MM.1S (cell line): ENCODE data around the gene ELOA.

Experiments
- DNase-seq: peaks from one replicate; pipeline ENCODE4 v3.0.0-alpha.2; 2015
- H2AFZ ChIP-seq: fragments of 300-600 bp; sonication (generic); 2 replicates; pipeline ENCODE4 v1.6.0; 2016; ENCODE audit warnings: antibody characterized with exemption, low read length
- H3F3A ChIP-seq: fragments of 300-600 bp; sonication (generic); 2 replicates; pipeline ENCODE4 v1.6.1; 2016; ENCODE audit warnings: mild to moderate bottlenecking, antibody characterized with exemption, low read length, moderate library complexity, mixed read lengths; ENCODE audit not compliant: insufficient read depth
- H3K27ac ChIP-seq: fragments of 300-600 bp; sonication (generic); 2 replicates; pipeline ENCODE4 v1.5.1; 2016; ENCODE audit warnings: mild to moderate bottlenecking, low read length
- H3K27me3 ChIP-seq: fragments of 300-600 bp; sonication (generic); replicated peaks from 2 replicates; pipeline ENCODE4 v1.6.0; 2016; ENCODE audit warnings: low read length; ENCODE audit not compliant: insufficient read depth
- H3K36me3 ChIP-seq: fragments of 300-600 bp; sonication (generic); replicated peaks from 2 replicates; pipeline ENCODE4 v1.6.1; 2016; ENCODE audit warnings: mild to moderate bottlenecking, low read length, mixed read lengths; ENCODE audit not compliant: insufficient read depth
- H3K4me1 ChIP-seq: fragments of 300-600 bp; sonication (generic); 2 replicates; pipeline ENCODE4 v1.6.1; 2016; ENCODE audit warnings: low read length, mixed read lengths
- H3K4me2 ChIP-seq: fragments of 300-600 bp; sonication (generic); 2 replicates; pipeline ENCODE4 v1.6.0; 2016; ENCODE audit warnings: low read depth, low read length
- H3K4me3 ChIP-seq: fragments of 300-600 bp; sonication (generic); 2 replicates; pipeline ENCODE4 v1.5.1; 2016; ENCODE audit warnings: low read length, mixed read lengths
- H3K79me2 ChIP-seq: fragments of 300-600 bp; sonication (generic); 2 replicates; pipeline ENCODE4 v1.6.1; 2016; ENCODE audit warnings: mixed run types, low read length, mixed read lengths
- H3K9ac ChIP-seq: fragments of 300-600 bp; sonication (generic); 2 replicates; pipeline ENCODE4 v1.6.1; 2016; ENCODE audit warnings: low read length, mixed read lengths
- H3K9me2 ChIP-seq: fragments of 300-600 bp; sonication (generic); replicated peaks from 2 replicates; pipeline ENCODE4 v1.6.1; 2016; ENCODE audit warnings: mild to moderate bottlenecking, low read length, mixed read lengths; ENCODE audit not compliant: insufficient read depth
- H3K9me3 ChIP-seq: fragments of 300-600 bp; sonication (generic); replicated peaks from 2 replicates; pipeline ENCODE4 v1.6.1; 2016; ENCODE audit warnings: mild to moderate bottlenecking, low read length, mixed read lengths; ENCODE audit not compliant: insufficient read depth
- H4K20me1 ChIP-seq: fragments of 300-600 bp; sonication (generic); 2 replicates; pipeline ENCODE4 v1.6.1; 2016; ENCODE audit warnings: mild to moderate bottlenecking, low read length, moderate library complexity, mixed read lengths; ENCODE audit not compliant: insufficient read depth
- EZH2 ChIP-seq: fragments of 300-600 bp; sonication (generic); optimal IDR thresholded peaks from 2 replicates; pipeline ENCODE3; 2017; ENCODE audit warnings: low read depth, mild to moderate bottlenecking, antibody characterized with exemption, low read length, mixed read lengths
- EZH2phosphoT487 ChIP-seq: fragments of 300-600 bp; sonication (generic); IDR thresholded peaks from 2 replicates; pipeline ENCODE4 v1.6.1; 2018; ENCODE audit warnings: antibody characterized with exemption, low read length
- TF ChIP-seq, protein P1 (sequence below): fragments of 300-600 bp; sonication (generic); IDR thresholded peaks from 2 replicates; pipeline ENCODE4 v1.5.1; 2016; ENCODE audit warnings: antibody characterized with exemption, low read length, mixed read lengths

Gene ELOA

GRCh38 chr1:23709229-23709628 lies 34.0 kb upstream of the ELOA start:
- no peaks in the 10 kb centered on the region for H4K20me1 ChIP-seq
- H3K27me3 ChIP-seq, result no peaks in the 10 kb centered on the region
- DNase-seq, result no peak
- H3K27ac ChIP-seq, result no peak overlapping the region
- no peaks in the 10 kb centered on the region for H3K9me3 ChIP-seq
- H2AFZ ChIP-seq, result no peak overlapping the region
- TF ChIP-seq EZH2phosphoT487 (no peak), EZH2 (no peak)
- TF ChIP-seq, protein P1, sequence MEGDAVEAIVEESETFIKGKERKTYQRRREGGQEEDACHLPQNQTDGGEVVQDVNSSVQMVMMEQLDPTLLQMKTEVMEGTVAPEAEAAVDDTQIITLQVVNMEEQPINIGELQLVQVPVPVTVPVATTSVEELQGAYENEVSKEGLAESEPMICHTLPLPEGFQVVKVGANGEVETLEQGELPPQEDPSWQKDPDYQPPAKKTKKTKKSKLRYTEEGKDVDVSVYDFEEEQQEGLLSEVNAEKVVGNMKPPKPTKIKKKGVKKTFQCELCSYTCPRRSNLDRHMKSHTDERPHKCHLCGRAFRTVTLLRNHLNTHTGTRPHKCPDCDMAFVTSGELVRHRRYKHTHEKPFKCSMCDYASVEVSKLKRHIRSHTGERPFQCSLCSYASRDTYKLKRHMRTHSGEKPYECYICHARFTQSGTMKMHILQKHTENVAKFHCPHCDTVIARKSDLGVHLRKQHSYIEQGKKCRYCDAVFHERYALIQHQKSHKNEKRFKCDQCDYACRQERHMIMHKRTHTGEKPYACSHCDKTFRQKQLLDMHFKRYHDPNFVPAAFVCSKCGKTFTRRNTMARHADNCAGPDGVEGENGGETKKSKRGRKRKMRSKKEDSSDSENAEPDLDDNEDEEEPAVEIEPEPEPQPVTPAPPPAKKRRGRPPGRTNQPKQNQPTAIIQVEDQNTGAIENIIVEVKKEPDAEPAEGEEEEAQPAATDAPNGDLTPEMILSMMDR, result no peak
- H3K9me2 ChIP-seq, result no peaks in the 10 kb centered on the region
- no peaks in the 10 kb centered on the region for H3K79me2 ChIP-seq
- no peak overlapping the region for H3K4me3 ChIP-seq
- H3K36me3 ChIP-seq, result no peaks in the 10 kb centered on the region; the same call in 1 of the 2 replicates
- H3F3A ChIP-seq, result no peaks in the 10 kb centered on the region; the same call in 1 of the 2 replicates
- no peaks in the 10 kb centered on the region for H3K4me1 ChIP-seq
- H3K4me2 ChIP-seq, result no peak overlapping the region
- H3K9ac ChIP-seq, result no peak overlapping the region

- Histone ChIP-seq H3K27ac (no peak overlapping the region), H2AFZ (no peak overlapping the region), H3K9ac (no peak overlapping the region), H3K9me2 (no peaks in the 10 kb centered on the region), H3K4me2 (no peak overlapping the region), H3K36me3 (no peaks in the 10 kb centered on the region), H4K20me1 (no peaks in the 10 kb centered on the region), H3K9me3 (no peaks in the 10 kb centered on the region), H3K4me3 (no peak overlapping the region), H3K79me2 (no peaks in the 10 kb centered on the region; the same call in 1 of the 2 replicates), H3F3A (no peaks in the 10 kb centered on the region), H3K4me1 (no peaks in the 10 kb centered on the region), H3K27me3 (no peaks in the 10 kb centered on the region)
- TF ChIP-seq EZH2 (no peak), EZH2phosphoT487 (no peak)
- TF ChIP-seq, protein P1, result peak; percentile 63
- DNase-seq, result no peak
Observed at GRCh38 chr1:23718482-23718881, 24.8 kb upstream of the ELOA start.

- Histone ChIP-seq H3K4me3 (no peak overlapping the region), H4K20me1 (no peaks in the 10 kb centered on the region), H3K79me2 (no peaks in the 10 kb centered on the region; the same call in 1 of the 2 replicates), H3K4me1 (no peaks in the 10 kb centered on the region), H3K9me2 (no peaks in the 10 kb centered on the region), H3K36me3 (no peaks in the 10 kb centered on the region), H3K9ac (no peak overlapping the region), H3K4me2 (no peak overlapping the region), H3K27ac (no peak overlapping the region), H2AFZ (no peak overlapping the region), H3K9me3 (no peaks in the 10 kb centered on the region), H3K27me3 (no peaks in the 10 kb centered on the region), H3F3A (no peaks in the 10 kb centered on the region)
- DNase-seq, result no peak
- no peak for TF ChIP-seq EZH2
- TF ChIP-seq EZH2phosphoT487, result no peak
- TF ChIP-seq, protein P1, result no peak
Observed at GRCh38 chr1:23719162-23719820, 24.0 kb upstream of the ELOA start.
